Measurements from ENCODE around the gene PTPN14. TPM values are rescaled to one million over a fixed set of nuclear protein-coding genes. Genes with fewer than 3 reads are reported as not detected.
"Not testable (repeated sequence)": the region's sequence is repeated elsewhere in the genome, so short reads cannot be mapped to it uniquely, and the experiment has no call there.

The PTPN14 gene
- total RNA-seq, 1 donor = under 0.01 TPM

- H3K4me3 ChIP-seq (ENCODE audit: low read length); H3K4me1 ChIP-seq (ENCODE audit: insufficient read depth, low read length); H3K9me3 ChIP-seq (ENCODE audit: low read depth, low read length); H3K27me3 ChIP-seq (ENCODE audit: insufficient read depth, low read length): not testable (repeated sequence)
These were observed 57.2 kb downstream of the PTPN14 start for GRCh38 chr1:214494179-214494578.

DNA sequence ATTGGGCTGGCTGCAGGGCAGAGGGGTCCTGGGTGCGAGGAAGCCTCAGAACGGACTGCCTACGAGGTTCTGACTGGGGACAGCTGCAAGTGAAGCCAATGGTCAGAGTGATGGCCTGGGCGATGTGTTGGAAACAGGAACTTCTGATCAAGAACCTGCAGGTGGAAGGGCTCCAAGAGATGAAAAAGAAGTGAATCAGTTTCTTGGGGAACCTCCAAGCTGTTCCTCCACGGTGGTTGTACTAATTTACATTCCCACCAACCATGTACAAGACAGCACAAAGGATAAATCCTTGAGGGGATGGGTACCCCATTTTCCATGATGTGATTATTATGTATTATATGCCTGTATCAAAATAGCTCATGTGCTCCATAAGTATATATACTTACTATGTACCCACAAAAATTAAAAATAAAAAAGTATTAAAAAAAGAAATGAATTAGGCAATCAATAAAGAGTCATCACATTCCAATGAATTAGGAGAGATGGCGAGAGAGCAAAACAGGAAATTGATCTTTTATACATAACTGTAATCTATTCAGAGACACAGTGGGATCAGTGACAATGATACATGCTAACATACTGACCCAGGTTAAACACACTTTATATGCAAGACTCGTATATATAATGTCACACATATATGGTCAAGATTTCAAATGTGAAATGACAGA lies 58.1 kb downstream of the PTPN14 start:
- Histone ChIP-seq H3K27me3 (ENCODE audit: insufficient read depth, low read length) (no peaks in the 10 kb centered on the region), H3K4me1 (ENCODE audit: insufficient read depth, low read length) (no peaks in the 10 kb centered on the region), H3K4me3 (ENCODE audit: low read length) (no peak overlapping the region), H3K9me3 (ENCODE audit: low read depth, low read length) (no peaks in the 10 kb centered on the region)

GRCh38 chr1:214492401-214493075 lies 58.9 kb downstream of the PTPN14 start:
- Histone ChIP-seq H3K4me1 (ENCODE audit: insufficient read depth, low read length) (no peaks in the 10 kb centered on the region), H3K4me3 (ENCODE audit: low read length) (no peak overlapping the region), H3K27me3 (ENCODE audit: insufficient read depth, low read length) (no peaks in the 10 kb centered on the region), H3K9me3 (ENCODE audit: low read depth, low read length) (no peaks in the 10 kb centered on the region)

- H3K27me3 ChIP-seq (ENCODE audit: insufficient read depth, low read length) = no peaks in the 10 kb centered on the region
- H3K4me3 ChIP-seq (ENCODE audit: low read length) = no peak overlapping the region
- H3K4me1 ChIP-seq (ENCODE audit: insufficient read depth, low read length) = no peaks in the 10 kb centered on the region
- no peaks in the 10 kb centered on the region for H3K9me3 ChIP-seq (ENCODE audit: low read depth, low read length)
These were observed 59.8 kb downstream of the PTPN14 start for GRCh38 chr1:214491468-214492146.

- no peak overlapping the region for H3K4me3 ChIP-seq (ENCODE audit: low read length)
- H3K27me3 ChIP-seq (ENCODE audit: insufficient read depth, low read length) = no peaks in the 10 kb centered on the region
- H3K9me3 ChIP-seq (ENCODE audit: low read depth, low read length) = no peaks in the 10 kb centered on the region
- H3K4me1 ChIP-seq (ENCODE audit: insufficient read depth, low read length) = no peaks in the 10 kb centered on the region
These were observed 66.3 kb downstream of the PTPN14 start for GRCh38 chr1:214485151-214485550.

- H3K4me3 ChIP-seq (ENCODE audit: low read length); H3K9me3 ChIP-seq (ENCODE audit: low read depth, low read length); H3K27me3 ChIP-seq (ENCODE audit: insufficient read depth, low read length); H3K4me1 ChIP-seq (ENCODE audit: insufficient read depth, low read length): not testable (repeated sequence)
These were observed 68.2 kb downstream of the PTPN14 start for GRCh38 chr1:214483180-214483579.

DNA sequence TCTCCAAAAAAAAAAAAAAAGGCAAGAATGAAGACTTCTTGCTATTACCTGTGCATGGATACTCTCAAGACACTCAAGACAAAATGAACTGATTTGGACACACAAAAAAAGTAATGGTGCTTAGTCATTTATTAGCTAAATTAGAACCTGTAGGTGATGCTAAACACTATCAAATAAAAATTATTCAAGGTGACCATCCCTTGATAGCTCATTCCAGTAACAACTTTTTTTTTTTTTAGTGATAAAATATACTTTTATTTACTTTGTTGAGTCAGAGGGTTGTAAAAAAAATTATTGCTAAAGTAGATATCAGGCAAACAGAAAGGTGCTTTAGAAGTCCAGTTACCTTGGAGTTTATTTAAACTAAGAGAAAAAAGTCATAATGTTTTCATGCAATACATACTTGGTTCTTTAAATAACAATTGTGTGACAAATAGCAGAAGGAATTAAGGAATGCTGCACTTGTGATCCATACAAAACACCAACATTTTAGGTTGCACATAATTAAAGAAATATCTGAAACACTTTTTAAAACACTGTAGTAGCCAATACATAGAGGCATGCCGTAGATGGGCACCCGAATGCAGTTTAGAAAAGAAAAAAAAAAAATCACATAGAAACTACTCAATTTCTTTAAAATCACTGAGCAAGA lies 69.3 kb downstream of the PTPN14 start:
- H3K4me1 ChIP-seq (ENCODE audit: insufficient read depth, low read length); H3K9me3 ChIP-seq (ENCODE audit: low read depth, low read length); H3K4me3 ChIP-seq (ENCODE audit: low read length); H3K27me3 ChIP-seq (ENCODE audit: insufficient read depth, low read length): not testable (repeated sequence)

- H3K4me1 ChIP-seq (ENCODE audit: insufficient read depth, low read length) = no peaks in the 10 kb centered on the region
- no peaks in the 10 kb centered on the region for H3K9me3 ChIP-seq (ENCODE audit: low read depth, low read length)
- no peak overlapping the region for H3K4me3 ChIP-seq (ENCODE audit: low read length)
- H3K27me3 ChIP-seq (ENCODE audit: insufficient read depth, low read length) = no peaks in the 10 kb centered on the region
These were observed 74.2 kb downstream of the PTPN14 start for GRCh38 chr1:214476986-214477870.

DNA sequence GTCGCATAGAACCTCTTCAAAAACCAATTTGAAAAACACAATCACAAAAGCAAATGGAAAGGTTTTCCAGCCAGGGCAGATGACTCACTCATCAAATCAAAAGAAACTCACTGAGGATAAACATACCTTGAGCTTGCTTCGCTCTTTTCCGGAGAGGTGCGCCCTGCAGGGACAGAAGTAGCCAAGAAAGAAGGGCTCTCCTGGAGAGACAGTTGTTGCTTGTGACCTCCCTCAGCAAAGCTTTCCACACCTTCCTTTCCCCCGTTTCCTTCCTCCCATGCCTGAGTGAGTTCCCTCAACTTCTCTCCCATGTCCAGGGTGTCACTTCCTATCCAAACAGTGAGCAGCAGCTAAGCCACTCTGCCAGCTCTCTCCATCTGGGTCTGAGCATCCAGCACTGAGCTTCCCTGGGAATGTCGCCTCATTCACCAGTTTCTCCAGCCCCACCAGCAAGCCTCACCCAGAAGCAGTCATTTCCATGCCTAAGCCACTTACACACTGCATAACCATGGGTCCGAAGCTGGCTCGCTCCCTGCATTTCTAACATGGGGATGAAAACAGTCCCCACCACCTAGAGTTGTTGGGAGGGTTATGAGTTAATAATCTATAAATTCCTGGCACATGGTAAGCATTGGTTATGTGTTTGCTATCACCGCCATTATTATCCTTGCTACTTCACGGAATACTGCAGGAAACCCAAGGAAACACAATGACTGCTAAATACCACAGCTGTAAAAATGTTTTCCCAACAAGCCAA lies 75.0 kb downstream of the PTPN14 start:
- Histone ChIP-seq H3K27me3 (ENCODE audit: insufficient read depth, low read length) (no peaks in the 10 kb centered on the region), H3K9me3 (ENCODE audit: low read depth, low read length) (no peaks in the 10 kb centered on the region), H3K4me1 (ENCODE audit: insufficient read depth, low read length) (no peaks in the 10 kb centered on the region), H3K4me3 (ENCODE audit: low read length) (no peak overlapping the region)

DNA sequence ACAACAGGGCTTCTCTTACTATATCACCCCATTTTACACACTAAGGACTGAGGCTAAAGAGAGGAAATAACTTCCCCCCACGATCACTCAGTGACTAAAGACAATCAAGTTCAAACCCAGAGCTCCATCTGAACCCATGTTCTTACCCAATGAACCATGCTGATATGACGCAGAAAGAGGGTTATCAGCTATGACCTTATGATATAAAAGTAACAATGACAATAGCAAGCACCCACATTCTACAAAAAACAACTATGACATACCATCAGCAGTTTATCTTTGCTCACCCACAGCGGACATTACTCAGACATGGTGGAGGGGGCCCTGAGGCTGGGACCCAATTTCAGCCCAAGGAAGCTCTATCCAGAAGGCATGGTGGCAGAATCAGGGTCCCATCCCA lies 75.7 kb downstream of the PTPN14 start:
- Histone ChIP-seq H3K9me3 (ENCODE audit: low read depth, low read length) (no peaks in the 10 kb centered on the region), H3K4me1 (ENCODE audit: insufficient read depth, low read length) (no peaks in the 10 kb centered on the region), H3K4me3 (ENCODE audit: low read length) (no peak overlapping the region), H3K27me3 (ENCODE audit: insufficient read depth, low read length) (no peaks in the 10 kb centered on the region)

DNA sequence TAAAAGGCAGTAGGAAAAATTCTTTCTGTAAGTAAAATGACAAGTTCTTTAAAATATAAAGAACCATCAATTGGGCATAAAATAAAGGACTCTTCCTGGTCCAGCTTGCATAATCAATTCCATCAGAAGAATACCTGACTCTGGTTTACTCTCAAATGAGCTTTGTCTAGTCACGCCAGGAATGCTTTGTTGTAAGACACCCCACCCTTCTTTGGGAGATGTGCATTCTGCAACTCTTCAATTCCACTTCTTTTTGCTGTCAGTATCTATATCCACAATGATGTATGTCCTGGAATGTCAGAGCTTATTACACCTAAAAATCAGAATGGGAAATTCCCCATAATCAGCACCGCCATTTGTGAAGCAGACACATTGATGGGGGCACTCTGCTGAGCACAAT lies 76.1 kb downstream of the PTPN14 start:
- Histone ChIP-seq H3K27me3 (ENCODE audit: insufficient read depth, low read length) (no peaks in the 10 kb centered on the region), H3K4me3 (ENCODE audit: low read length) (no peak overlapping the region), H3K9me3 (ENCODE audit: low read depth, low read length) (no peaks in the 10 kb centered on the region), H3K4me1 (ENCODE audit: insufficient read depth, low read length) (no peaks in the 10 kb centered on the region)

- H3K9me3 ChIP-seq (ENCODE audit: low read depth, low read length) = no peaks in the 10 kb centered on the region
- no peak overlapping the region for H3K4me3 ChIP-seq (ENCODE audit: low read length)
- H3K4me1 ChIP-seq (ENCODE audit: insufficient read depth, low read length) = no peaks in the 10 kb centered on the region
- H3K27me3 ChIP-seq (ENCODE audit: insufficient read depth, low read length) = no peaks in the 10 kb centered on the region
These were observed 76.9 kb downstream of the PTPN14 start for GRCh38 chr1:214474467-214474866.

- Histone ChIP-seq H3K9me3 (ENCODE audit: low read depth, low read length) (no peaks in the 10 kb centered on the region), H3K4me3 (ENCODE audit: low read length) (no peak overlapping the region), H3K4me1 (ENCODE audit: insufficient read depth, low read length) (no peaks in the 10 kb centered on the region), H3K27me3 (ENCODE audit: insufficient read depth, low read length) (no peaks in the 10 kb centered on the region)
These were observed 77.5 kb downstream of the PTPN14 start for GRCh38 chr1:214473862-214474261.

DNA sequence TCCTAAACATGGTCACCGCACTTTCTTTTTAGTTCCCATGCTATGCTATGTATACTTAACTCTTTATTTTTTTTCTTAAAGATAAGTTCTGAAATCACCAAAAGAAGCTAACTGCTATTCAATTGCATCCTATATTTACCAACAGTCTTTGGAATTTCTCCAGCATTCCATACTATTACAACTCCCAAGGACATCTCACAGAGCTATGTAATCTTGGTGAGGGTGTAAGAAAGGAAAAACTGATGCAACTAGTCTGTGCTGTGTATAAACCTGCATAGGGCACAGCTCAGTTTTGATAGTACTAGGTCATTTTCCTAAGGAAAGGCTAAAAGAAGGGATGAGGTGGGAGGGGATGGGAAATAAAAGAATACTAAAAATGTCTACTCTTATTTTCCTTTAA lies 78.0 kb downstream of the PTPN14 start:
- Histone ChIP-seq H3K9me3 (ENCODE audit: low read depth, low read length) (no peaks in the 10 kb centered on the region), H3K4me1 (ENCODE audit: insufficient read depth, low read length) (no peaks in the 10 kb centered on the region), H3K27me3 (ENCODE audit: insufficient read depth, low read length) (no peaks in the 10 kb centered on the region), H3K4me3 (ENCODE audit: low read length) (no peak overlapping the region)

Data from mononuclear cell (primary cell).